ENCODE measurements around the gene BCOR.

Gene BCOR

GRCh38 chrX:40013266-40014195, 84.2 kb downstream of the BCOR start:
- peak; percentile 59 for DNase-seq

DNA sequence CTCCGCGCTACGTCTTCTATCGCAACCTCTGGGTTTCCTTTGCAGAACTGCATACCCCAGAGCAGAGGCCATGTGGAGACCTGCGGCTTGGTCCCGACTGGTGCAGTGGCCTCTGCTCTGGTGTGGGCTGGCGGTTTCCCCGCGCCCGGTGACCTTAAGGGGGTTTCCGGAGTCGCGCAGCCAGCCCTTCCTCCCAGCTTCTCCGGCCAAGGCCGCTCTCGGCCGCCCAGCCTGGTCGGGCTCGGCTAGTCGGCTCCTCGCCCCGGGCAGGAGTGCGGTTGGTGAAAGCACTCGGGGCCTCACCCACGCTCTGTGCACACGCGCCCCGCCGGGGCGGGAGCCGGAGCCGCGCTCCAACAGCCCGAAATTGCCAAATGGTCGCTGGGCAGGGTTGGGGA, 84.9 kb downstream of the BCOR start:
- DNase-seq: no peak

- peak; percentile 23 for DNase-seq
Observed at GRCh38 chrX:40012039-40012867, 85.5 kb downstream of the BCOR start.

DNA sequence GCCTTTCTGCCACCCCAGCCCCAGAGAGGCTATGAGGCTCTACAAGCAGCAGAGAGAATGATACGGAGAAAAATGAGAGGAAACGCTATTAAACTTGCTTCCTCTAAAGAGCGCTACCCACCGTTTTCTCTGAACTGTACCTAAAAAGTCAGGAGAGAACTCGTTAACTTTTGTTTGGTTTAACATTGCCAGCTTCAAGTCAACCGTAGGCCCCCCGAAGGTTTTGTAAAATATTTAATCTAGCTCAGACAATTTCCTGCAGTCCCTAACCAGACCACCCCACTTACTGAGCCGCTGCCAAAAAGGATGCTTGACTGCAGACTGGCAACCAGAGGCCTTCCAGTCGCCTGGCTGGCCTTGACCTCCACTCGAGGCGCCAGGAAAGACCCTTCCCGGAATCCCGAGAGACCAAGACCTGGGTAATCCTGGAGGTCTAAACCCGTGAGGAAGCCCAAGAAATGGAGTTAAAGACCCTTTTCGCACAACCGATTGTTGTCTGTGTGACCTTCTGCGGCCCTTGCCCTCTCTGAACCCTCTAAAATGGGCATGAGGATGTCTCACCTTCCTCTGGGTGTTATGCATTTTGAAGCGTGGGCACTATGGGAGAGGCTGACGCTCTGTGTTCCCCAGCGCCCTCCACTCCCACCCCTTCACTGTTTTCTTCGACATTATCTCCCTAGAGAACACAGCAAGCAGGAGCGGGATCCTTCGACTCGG, 86.3 kb downstream of the BCOR start:
- DNase-seq: no peak

DNA sequence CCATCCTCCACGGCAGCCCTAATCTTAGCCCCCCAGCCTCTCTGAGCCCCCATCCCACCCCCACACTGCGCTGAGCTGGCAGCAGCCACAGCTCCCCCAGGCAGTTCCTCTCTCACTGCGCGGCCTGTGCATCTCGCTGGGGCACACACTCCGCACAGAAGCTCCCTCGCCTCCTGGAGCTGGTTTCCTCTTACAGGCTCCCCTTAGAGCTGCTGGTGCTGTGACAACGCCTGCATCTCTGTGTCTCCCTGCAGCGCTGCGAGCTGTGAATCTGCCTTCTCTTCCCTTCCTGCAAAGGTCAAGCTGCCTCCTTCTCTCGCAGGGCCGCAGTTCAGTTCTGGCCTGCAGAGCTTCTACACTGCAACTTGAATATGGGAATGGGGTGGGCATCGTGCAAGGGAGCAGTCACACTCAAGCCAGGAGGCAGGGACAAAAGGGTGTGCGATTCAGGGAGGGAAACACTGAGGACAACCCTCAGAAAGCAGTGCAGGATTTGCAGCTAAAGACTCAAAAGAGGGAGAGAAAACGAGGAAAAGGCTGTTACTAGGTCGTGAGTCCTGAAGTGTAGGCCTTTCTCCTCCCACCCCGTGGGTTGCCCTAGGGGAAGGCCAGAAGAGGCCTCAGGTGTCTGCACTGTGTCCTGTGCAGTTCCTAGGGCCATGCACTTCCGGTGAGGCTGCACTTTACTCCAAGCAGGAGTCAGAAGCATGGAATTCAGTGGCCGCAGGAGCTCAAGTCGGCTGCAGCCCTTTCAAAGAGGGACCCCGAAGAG, 87.0 kb downstream of the BCOR start:
- DNase-seq: no peak

DNA sequence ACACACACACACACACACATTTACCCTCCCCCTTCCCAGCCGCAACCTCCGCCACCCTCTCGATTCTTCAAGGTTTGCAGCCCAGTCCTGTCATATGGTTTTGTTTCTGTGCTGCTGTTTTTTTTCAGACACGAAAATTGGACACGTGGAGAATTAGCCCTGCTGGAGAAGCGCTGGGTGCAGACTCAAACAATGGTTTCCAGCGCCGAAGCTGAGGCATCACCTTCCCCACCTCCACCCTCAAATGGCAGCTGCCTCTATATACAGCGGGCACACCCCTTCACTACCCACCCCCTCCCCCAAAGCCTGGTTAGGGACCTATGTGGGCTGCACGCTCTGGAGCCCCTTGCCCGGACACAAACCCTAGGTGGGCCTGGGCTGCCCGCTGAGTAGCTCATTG, 87.9 kb downstream of the BCOR start:
- no peak for DNase-seq

DNA sequence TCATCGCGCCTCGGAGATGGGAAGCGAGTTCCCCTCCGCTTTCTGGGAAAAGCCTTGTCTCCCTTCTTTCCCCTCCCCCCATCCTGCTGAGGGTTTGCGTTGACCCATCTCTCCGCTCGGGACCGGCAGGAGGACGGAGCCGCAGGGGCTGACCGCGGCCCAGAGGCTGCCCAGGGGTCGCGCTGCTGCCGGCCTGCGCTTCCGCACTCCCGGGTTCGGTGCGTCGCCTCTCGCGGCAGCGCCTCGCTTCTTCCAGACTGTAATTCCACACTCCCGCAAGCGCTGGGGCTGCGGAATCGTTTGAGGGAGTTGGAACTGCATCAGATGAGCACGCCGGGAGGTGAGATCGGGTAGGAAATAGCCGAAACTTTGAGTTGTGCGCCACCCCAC, 88.3 kb downstream of the BCOR start:
- DNase-seq: no peak

- no peak for DNase-seq
Observed at GRCh38 chrX:40008791-40009461, 88.8 kb downstream of the BCOR start.

GRCh38 chrX:40007756-40008705, 89.7 kb downstream of the BCOR start:
- DNase-seq: no peak

DNA sequence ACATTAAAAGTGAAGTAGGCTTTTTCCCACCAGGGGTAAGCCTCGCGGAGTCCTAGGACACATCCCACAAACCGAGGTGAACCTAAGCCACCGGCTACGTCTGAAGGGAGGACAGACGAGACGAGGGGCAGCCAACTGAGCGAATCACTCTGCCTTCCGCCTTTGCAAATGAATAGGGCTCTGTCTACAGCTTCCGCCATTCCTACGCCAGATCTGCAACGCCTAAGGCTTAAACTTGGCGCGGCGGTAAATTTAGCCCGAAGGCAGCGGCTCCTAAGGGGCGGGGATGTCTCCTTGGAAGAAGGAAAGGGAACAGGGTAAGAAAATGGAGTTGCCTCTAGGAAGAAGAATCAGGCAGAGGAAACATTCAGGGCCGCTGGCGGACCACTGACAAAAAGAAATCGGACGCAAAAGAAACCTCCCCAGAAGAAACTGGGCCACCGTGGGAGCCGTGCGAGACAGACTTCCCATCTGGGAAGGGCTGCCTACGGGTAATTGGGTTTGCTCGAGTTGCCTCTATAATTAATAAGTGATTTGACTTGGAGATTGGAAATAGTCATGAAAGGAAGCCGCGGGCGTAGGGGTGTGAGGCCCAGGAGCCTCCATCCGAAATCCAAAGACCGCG, 90.5 kb downstream of the BCOR start:
- DNase-seq: no peak

DNA sequence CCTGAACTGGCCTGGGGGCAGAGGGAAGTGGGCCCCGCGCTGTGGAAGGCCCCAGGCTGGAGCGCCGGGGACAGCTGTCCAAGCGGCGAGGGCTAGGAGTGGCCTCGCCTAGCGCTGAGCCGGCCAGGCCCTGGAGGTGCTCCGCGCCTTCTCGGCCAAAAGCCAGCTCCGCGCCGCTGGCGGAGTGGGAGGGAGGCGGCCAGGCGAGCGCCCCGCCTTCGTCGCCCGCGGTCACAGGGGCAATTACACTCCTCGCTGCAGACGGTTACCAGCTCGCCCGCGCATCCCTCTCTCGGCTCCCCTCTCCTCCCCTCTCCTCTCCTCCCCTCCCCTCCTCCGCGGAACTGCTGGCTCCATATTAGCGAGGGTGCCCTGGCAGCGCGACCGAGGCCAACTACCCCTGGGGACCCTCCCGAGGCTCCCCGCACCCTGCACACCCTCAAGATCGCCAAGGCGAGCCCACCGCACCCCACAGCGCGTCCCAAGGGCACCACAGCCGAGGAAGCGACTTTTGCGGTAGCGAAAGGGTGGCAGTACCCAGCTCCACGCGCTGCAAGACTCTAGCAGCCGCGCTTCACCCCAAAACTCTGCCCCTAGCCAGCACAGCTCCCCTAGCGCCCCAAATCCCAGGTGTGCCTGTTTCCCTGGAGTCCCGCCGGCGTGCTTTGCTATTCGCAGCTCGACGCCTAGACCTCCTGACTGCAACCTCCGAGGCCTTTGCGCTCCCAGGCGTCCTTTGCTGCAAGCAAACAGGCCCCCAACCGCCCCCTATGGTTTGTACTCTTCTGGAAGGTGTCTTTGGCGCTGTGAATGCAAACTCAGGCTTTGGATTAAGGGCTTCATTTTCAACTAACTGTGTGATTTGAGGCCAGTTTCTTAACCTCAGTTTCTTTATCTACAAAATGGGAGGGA, 91.4 kb downstream of the BCOR start:
- DNase-seq: no peak

DNA sequence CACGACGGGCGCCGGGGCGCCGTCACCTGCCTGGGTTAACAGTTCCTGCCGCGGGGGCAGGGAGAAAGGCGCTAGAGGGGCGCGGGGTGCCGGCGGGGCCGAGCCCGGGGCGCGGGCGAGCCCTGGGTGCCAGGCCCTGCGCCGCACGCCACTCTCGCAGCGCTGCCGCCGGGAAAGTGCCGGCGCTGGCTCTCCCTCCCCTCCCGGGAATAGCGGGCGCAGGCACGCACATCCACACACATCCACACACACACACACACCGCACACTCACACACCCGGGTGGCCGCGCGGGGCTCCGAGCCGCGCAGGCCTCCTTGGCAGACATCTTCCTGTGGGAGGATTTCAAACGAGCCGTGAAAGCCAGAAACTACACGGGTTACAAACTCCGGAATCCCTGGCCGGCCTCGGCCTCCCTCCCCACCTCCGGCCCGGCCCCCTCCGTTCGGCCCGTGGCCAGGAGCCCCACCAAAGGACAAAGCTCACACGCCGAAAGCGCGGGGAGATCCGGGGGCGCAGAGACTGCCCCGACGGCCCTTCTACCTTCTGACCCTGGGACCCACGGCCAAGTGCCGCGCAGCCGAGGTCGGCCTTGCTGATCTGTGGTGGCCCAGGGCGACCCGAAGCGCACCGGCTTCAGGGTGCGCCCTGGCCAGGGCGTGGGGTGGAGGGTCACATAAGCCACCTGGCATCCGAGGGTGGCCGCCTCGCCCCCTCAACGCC, 92.3 kb downstream of the BCOR start:
- DNase-seq: no peak

DNA sequence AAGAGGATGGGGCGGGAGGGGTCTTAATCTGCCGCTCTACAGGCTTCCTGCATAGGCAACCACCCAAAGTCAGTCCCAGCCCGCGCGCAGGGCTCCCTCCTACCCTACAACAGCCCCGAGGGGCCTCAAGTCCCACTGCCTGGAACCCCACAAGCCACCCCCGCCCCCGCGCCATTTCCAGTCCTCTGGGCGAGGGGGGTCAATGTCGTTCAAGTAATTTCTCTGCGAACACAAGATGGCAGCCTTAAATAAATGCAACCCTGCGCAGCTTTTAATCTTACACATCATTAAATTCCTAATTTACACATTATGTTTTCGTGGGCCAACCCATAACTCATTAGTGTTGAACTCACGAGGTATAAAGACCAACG, 92.9 kb downstream of the BCOR start:
- DNase-seq: no peak

DNA sequence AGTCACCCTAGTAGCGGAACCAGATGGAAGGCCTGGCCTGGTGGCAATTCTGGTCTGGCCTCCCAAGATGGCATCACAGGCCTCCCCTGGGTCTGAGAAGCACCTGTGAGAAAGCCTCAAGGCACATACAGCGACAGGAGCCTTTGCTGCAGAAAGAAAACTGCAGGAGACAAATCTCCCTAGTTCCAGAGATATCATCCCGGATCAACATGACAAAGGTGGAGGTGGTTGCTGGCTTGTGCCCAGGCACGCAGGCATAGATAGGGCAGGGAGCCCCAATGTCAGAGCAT, 93.6 kb downstream of the BCOR start:
- no peak for DNase-seq

DNA sequence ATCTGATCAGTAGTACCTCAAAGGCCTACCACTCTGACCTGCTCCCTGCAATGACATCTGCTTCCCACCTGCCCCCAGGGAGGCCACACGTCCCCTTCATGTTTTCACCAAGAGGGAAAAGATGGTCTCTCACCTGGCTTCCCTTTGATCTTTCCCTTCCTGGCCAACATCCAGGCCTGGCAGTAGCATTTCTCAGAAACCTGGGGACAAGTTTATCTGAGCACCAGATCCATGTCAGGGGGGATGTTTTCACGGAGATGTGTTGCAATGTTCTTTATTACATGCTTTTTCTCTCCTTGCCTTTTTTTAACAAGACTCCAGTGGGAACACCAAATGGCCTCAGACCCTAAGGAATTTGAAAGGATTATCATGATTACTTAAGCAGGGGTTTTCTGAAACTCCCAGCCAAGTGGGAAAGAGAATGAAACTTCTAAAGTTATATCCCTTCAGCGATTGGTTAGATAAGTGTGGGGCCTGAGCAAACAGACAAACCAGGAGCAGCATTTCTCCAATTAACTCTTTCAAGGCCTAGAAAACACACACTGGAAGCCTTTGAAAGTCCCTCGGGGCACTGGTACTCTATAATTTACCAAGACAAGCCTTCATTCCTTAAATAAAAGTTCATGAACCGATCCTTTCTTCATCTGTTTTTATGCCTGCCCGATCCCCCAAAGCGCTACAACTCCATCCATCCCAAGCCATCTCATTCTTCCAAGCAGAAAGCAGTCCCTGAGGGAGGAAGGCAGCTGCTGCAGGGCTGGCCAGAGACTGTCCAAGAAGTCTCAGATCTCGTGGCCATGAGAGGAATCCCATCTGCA, 94.1 kb downstream of the BCOR start:
- DNase-seq: no peak

- DNase-seq: no peak
Observed at GRCh38 chrX:40003071-40003427, 94.7 kb downstream of the BCOR start.
